ENCODE data around the gene EPHA2. TPM values are rescaled to one million over a fixed set of nuclear protein-coding genes. Genes with fewer than 3 reads are reported as not detected.

EPHA2 gene
- total RNA-seq, 2 experiments from 2014 or later: 0.15 TPM; not detected in 1

DNA sequence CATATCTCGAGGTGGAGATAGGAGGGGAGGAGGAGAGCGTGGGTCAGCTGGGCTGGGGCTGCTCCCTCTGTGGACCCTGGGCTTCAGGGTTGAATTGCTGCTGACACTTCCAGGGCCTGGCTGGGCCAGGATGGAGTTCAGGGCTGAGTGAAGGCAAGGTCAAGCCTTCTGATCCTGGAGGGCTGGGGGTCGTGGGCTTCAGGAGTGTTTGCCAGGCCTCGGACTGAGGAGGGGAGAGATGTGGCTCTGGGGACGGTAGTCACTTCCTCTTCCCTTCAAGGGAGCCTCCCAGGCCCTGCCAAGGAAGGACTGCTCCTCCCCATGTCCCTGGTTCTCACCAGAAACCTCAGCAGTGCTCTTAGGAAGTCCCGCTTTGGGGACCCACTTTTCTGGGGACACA lies 70.3 kb downstream of the EPHA2 start:
- H3K79me2 ChIP-seq (ENCODE audit: insufficient read depth, low read depth, low read length): no peaks in the 10 kb centered on the region
- no TSS peak for BruUV-seq (replicated peaks)
- no peaks in the 10 kb centered on the region for H3K9me3 ChIP-seq (ENCODE audit: low read length)
- no peaks in the 10 kb centered on the region for H3K9me2 ChIP-seq (ENCODE audit: insufficient read depth, low read length)
- TF ChIP-seq, protein P1, sequence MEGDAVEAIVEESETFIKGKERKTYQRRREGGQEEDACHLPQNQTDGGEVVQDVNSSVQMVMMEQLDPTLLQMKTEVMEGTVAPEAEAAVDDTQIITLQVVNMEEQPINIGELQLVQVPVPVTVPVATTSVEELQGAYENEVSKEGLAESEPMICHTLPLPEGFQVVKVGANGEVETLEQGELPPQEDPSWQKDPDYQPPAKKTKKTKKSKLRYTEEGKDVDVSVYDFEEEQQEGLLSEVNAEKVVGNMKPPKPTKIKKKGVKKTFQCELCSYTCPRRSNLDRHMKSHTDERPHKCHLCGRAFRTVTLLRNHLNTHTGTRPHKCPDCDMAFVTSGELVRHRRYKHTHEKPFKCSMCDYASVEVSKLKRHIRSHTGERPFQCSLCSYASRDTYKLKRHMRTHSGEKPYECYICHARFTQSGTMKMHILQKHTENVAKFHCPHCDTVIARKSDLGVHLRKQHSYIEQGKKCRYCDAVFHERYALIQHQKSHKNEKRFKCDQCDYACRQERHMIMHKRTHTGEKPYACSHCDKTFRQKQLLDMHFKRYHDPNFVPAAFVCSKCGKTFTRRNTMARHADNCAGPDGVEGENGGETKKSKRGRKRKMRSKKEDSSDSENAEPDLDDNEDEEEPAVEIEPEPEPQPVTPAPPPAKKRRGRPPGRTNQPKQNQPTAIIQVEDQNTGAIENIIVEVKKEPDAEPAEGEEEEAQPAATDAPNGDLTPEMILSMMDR (conservative IDR thresholded peaks at IDR 0.05; ENCODE audit: low read length): no peak
- no peak for TF ChIP-seq EZH2phosphoT487 (IDR thresholded peaks at IDR 0.05; ENCODE audit: borderline replicate concordance, low read depth, low read length)
- H3K36me3 ChIP-seq (ENCODE audit: insufficient read depth, low read length): no peaks in the 10 kb centered on the region
- H2AFZ ChIP-seq (ENCODE audit: low read length): no peak overlapping the region
- intact Hi-C loops (cut with micrococcal nuclease; ENCODE audit: unreplicated experiment): no loop called here
- H3K4me2 ChIP-seq (ENCODE audit: low read length): no peak overlapping the region
- POLR2A ChIA-PET: interaction anchor here (0.7 kb wide), 1 partner anchor 97 kb away, joined by 4 read pairs; no protein-coding TSS in a partner anchor
- H4K20me1 ChIP-seq (ENCODE audit: insufficient read depth, low read length): no peaks in the 10 kb centered on the region
- CTCF ChIA-PET (ENCODE audit: unreplicated experiment): no interaction called here
- no peak overlapping the region for H3K4me3 ChIP-seq (ENCODE audit: low read depth, low read length, poor library complexity, severe bottlenecking)
- H3K27ac ChIP-seq (ENCODE audit: low read depth, low read length, poor library complexity, severe bottlenecking): no peak overlapping the region
- DNase-seq (ENCODE audit: low spot score): no peak
- H3K4me1 ChIP-seq (ENCODE audit: insufficient read depth, low read length, poor library complexity, severe bottlenecking): no peaks in the 10 kb centered on the region

DNA sequence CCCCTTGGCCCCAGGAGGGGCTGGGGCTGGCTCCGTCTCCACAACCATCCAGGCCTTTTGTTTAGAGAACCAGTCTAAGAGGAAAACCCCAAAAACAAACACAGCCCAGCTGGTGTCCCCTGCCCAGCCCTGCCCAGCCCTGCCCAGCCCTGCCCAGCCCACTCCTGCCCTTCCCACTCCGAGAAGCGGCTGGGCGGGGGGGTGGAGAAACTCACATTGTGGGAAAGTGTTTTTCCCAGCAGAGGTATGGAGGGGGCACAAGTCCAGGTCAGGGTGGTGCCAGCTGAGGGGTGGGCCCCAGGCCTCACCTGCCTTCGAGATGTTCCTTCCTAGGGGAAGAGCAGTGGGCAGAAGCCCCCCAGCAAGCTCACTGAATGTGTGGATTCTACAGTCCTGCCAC lies 72.4 kb downstream of the EPHA2 start:
- POLR2A ChIA-PET: interaction anchor here (0.6 kb wide), 1 partner anchor 76 kb away, joined by 3 read pairs; no protein-coding TSS in a partner anchor
- BruUV-seq (replicated peaks): no TSS peak

More for the DNA sequence above, 72.4 kb downstream of the EPHA2 start:
- intact Hi-C loops (cut with micrococcal nuclease; ENCODE audit: unreplicated experiment): no loop called here
- CTCF ChIA-PET (ENCODE audit: unreplicated experiment): no interaction called here
- TF ChIP-seq EZH2phosphoT487 (IDR thresholded peaks at IDR 0.05; ENCODE audit: borderline replicate concordance, low read depth, low read length): no peak
- TF ChIP-seq, protein P1 (conservative IDR thresholded peaks at IDR 0.05; ENCODE audit: low read length): no peak
- Histone ChIP-seq H3K4me2 (ENCODE audit: low read length) (no peak overlapping the region), H3K4me3 (ENCODE audit: low read depth, low read length, poor library complexity, severe bottlenecking) (no peak overlapping the region), H3K79me2 (ENCODE audit: insufficient read depth, low read depth, low read length) (no peaks in the 10 kb centered on the region), H3K36me3 (ENCODE audit: insufficient read depth, low read length) (no peaks in the 10 kb centered on the region), H4K20me1 (ENCODE audit: insufficient read depth, low read length) (no peaks in the 10 kb centered on the region), H3K4me1 (ENCODE audit: insufficient read depth, low read length, poor library complexity, severe bottlenecking) (peaks cover 5% of the 10 kb centered on the region), H2AFZ (ENCODE audit: low read length) (no peak overlapping the region), H3K9me3 (ENCODE audit: low read length) (no peaks in the 10 kb centered on the region), H3K9me2 (ENCODE audit: insufficient read depth, low read length) (no peaks in the 10 kb centered on the region), H3K27ac (ENCODE audit: low read depth, low read length, poor library complexity, severe bottlenecking) (no peak overlapping the region)
- no peak for DNase-seq (ENCODE audit: low spot score)

Measured in OCI-LY7 (cell line).